Suprapubic skin (tissue), 4 donors: Measurements from ENCODE around the gene NUCB1. TPM values are rescaled to one million over a fixed set of nuclear protein-coding genes. Genes with fewer than 3 reads are reported as not detected.
A peak's percentile ranks its signal among the peaks of the same experiment; 100 is the strongest.

Experiments
- DNase-seq, 2 donors: peaks; one replicate each; pipeline ENCODE4 v3.0.0-alpha.2; 2019; ENCODE audit warnings: low spot score in 2 of 2
- H3K27ac ChIP-seq: fragments of 200-600 bp; sonication (generic); one replicate; pipeline ENCODE4 v1.5.1; 2019
- H3K27me3 ChIP-seq: fragments of 200-600 bp; sonication (generic); one replicate; pipeline ENCODE4 v1.5.1; 2019
- H3K36me3 ChIP-seq: fragments of 200-600 bp; sonication (generic); one replicate; pipeline ENCODE4 v1.5.1; 2019
- H3K4me1 ChIP-seq: fragments of 200-600 bp; sonication (generic); one replicate; pipeline ENCODE4 v1.5.1; 2019
- H3K4me3 ChIP-seq: fragments of 200-600 bp; sonication (generic); one replicate; pipeline ENCODE4 v1.5.1; 2019; ENCODE audit warnings: mild to moderate bottlenecking
- H3K9me3 ChIP-seq: fragments of 200-600 bp; sonication (generic); one replicate; pipeline ENCODE4 v1.5.1; 2019
- EP300 ChIP-seq: sonication (generic); formaldehyde crosslinking; IDR thresholded peaks from one replicate; pipeline ENCODE4 v1.6.1; 2017; ENCODE audit warnings: antibody characterized with exemption
- POLR2A ChIP-seq, 2 donors: fragments of 450-650 bp; IDR thresholded peaks; one replicate each; pipeline ENCODE4 v1.6.1; 2017; ENCODE audit warnings: antibody characterized with exemption in 2 of 2, mild to moderate bottlenecking in 2 of 2, moderate library complexity in 2 of 2
- POLR2AphosphoS5 ChIP-seq, 3 donors: sonication (generic); formaldehyde crosslinking; IDR thresholded peaks; one replicate each; pipeline ENCODE4 v1.6.1; 2017; ENCODE audit warnings: antibody characterized with exemption in 3 of 3
- WGBS: methylation state at CpG from one replicate; pipeline ENCODE4 v1.1.5; 2018; 5-methylcytosine and 5-hydroxymethylcytosine counted together
- total RNA-seq, 4 donors: library from RNA; depleted of rRNA; stranded (reverse); fragments of >200 nt; gene quantifications; one replicate each; pipeline ENCODE4 v1.1.0, GENCODE V29; 2016
- TF ChIP-seq, protein P1 (sequence below), 2 donors: fragments of 200-600 bp in 1 of 2; fragments of 450-650 bp in 1 of 2; sonication (generic) in 1 of 2; IDR thresholded peaks; one replicate each; pipeline ENCODE4 v1.5.1; 2016 to 2019; ENCODE audit warnings: antibody characterized with exemption in 2 of 2, mild to moderate bottlenecking in 1 of 2, moderate library complexity in 1 of 2

The NUCB1 gene
- total RNA-seq, 4 donors from 2014 or later, result 132 to 220 (median 204) TPM

DNA sequence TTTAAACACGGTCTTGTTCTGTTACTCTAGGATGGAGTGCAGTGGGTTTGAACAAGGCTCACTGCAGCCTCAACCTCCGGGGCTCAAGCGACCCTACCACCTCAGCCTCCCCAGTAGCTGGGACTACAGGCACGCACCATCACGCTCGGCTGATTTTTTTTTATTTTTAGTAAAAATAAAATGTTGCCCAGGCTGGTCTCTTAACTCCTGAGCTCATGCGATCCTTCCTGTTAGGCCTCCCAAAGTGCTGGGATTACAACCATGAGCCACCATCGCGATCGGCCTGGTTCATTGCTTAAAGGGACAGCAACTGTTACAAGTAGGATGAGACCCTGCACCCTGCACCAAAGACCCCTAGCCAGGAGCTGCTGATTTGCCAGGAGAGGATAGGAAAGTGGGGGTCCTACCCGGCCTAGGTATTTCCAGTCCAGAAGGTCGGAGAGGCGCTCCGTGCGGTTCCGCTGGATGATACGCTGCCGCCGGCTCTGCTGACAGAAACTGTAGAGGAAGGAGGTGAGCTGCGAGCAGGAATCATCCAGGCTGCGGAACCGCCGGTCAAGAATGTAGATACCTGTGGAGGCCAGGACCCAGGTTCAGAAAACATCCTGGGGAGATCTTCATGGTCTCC lies 70.1 kb downstream of the NUCB1 start:
- H3K4me1 ChIP-seq, result peaks cover 31% of the 10 kb centered on the region
- H3K27me3 ChIP-seq, result no peaks in the 10 kb centered on the region
- no peak for DNase-seq
- no peak overlapping the region for H3K4me3 ChIP-seq
- no peak overlapping the region for H3K27ac ChIP-seq
- no peak for TF ChIP-seq POLR2AphosphoS5 (IDR thresholded peaks at IDR 0.05)
- no peak for TF ChIP-seq POLR2A (IDR thresholded peaks at IDR 0.05)
- TF ChIP-seq, protein P1, sequence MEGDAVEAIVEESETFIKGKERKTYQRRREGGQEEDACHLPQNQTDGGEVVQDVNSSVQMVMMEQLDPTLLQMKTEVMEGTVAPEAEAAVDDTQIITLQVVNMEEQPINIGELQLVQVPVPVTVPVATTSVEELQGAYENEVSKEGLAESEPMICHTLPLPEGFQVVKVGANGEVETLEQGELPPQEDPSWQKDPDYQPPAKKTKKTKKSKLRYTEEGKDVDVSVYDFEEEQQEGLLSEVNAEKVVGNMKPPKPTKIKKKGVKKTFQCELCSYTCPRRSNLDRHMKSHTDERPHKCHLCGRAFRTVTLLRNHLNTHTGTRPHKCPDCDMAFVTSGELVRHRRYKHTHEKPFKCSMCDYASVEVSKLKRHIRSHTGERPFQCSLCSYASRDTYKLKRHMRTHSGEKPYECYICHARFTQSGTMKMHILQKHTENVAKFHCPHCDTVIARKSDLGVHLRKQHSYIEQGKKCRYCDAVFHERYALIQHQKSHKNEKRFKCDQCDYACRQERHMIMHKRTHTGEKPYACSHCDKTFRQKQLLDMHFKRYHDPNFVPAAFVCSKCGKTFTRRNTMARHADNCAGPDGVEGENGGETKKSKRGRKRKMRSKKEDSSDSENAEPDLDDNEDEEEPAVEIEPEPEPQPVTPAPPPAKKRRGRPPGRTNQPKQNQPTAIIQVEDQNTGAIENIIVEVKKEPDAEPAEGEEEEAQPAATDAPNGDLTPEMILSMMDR (IDR thresholded peaks at IDR 0.05), result no peak
- TF ChIP-seq EP300, result no peak
- H3K36me3 ChIP-seq, result peaks cover 65% of the 10 kb centered on the region
- H3K9me3 ChIP-seq, result no peaks in the 10 kb centered on the region
- WGBS, result 86% methylated on average over 14 of the region's 23 CpGs

DNA sequence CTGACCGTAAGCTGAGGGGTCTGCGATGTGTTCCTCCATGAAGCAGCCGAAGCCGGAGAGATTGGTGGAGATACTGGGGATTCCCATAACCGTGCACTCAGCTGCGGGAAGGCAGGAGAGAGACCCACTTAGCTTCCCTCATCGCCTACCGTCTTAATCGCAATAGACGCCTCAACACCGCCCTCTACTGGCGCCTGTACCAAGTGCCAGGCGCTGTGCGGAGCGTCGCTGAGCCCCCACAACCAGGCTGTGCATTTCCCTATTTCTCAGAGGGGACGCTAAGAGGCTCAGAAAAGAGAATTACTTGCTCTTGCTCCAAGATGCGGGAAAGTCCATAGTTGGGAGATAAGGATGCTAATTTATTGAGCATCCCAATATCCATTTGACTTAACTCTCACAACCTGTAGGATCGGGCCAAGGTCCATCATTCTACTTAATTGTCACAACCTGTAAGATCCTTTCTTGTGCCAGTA lies 70.8 kb downstream of the NUCB1 start:
- peaks cover 66% of the 10 kb centered on the region for H3K36me3 ChIP-seq
- TF ChIP-seq POLR2A (IDR thresholded peaks at IDR 0.05), result no peak
- no peak for TF ChIP-seq EP300
- TF ChIP-seq, protein P1 (IDR thresholded peaks at IDR 0.05), result peak; percentile 83 to 89
- no peak for TF ChIP-seq POLR2AphosphoS5 (IDR thresholded peaks at IDR 0.05)
- H3K4me3 ChIP-seq, result no peak overlapping the region
- H3K9me3 ChIP-seq, result no peaks in the 10 kb centered on the region
- H3K4me1 ChIP-seq, result peaks cover 30% of the 10 kb centered on the region
- 41% methylated on average over 16 of the region's 19 CpGs for WGBS
- H3K27ac ChIP-seq, result no peak overlapping the region
- DNase-seq, result no peak
- no peaks in the 10 kb centered on the region for H3K27me3 ChIP-seq

Other genes starting within 250 kb of the NUCB1 start
- gene NTN5, start 227.3 kb upstream of the NUCB1 start, total RNA-seq, result 1 to 10 TPM in 2 of 4 donors, under 1 TPM in 2; 0.64 to 2.2 (median 1.3) TPM
- gene FUT2, start 204.3 kb upstream of the NUCB1 start, total RNA-seq, result 10 to 100 TPM in 1 of 4 donors, 1 to 10 TPM in 3; 2.1 to 17.4 (median 4.9) TPM
- gene MAMSTR, start 180.6 kb upstream of the NUCB1 start, total RNA-seq, result 1 to 10 TPM in 3 of 4 donors, under 1 TPM in 1; 0.57 to 1.6 (median 1.5) TPM
- gene RASIP1, start 159.7 kb upstream of the NUCB1 start, total RNA-seq, result 10 to 100 TPM in 1 of 4 donors, 1 to 10 TPM in 3; 5.1 to 16.1 (median 6.5) TPM
- gene IZUMO1, start 153.4 kb upstream of the NUCB1 start, total RNA-seq, result under 1 TPM in 2 of 4 donors, not detected in 2; 0.40 to 0.45 TPM
- gene FUT1, start 147.7 kb upstream of the NUCB1 start, total RNA-seq, result 1 to 10 TPM; 1.2 to 3.9 (median 2.6) TPM
- gene FGF21, start 144.8 kb upstream of the NUCB1 start, total RNA-seq, result not detected
- 10 to 100 TPM; 33.5 to 50.6 (median 38.1) TPM for gene BCAT2, start 89.3 kb upstream of the NUCB1 start, total RNA-seq
- 1 to 10 TPM; 2.5 to 3.4 (median 3.1) TPM for gene HSD17B14, start 63.8 kb upstream of the NUCB1 start, total RNA-seq
- gene PLEKHA4, start 31.7 kb upstream of the NUCB1 start, total RNA-seq, result 1 to 10 TPM; 2.8 to 5.1 (median 5.0) TPM
- 100 to 1,000 TPM; 135 to 191 (median 144) TPM for gene PPP1R15A, start 27.9 kb upstream of the NUCB1 start, total RNA-seq
- not detected for gene TULP2, start 1.6 kb upstream of the NUCB1 start, total RNA-seq
- under 1 TPM in 1 of 4 donors, not detected in 3; 0.59 TPM for gene DHDH, start 33.4 kb downstream of the NUCB1 start, total RNA-seq
- gene BAX, start 54.6 kb downstream of the NUCB1 start, total RNA-seq, result 10 to 100 TPM; 25.1 to 29.6 (median 27.5) TPM
- gene FTL, start 65.0 kb downstream of the NUCB1 start, total RNA-seq, result 1,000 to 10,000 TPM in 3 of 4 donors, 100 to 1,000 TPM in 1; 883 to 1,582 (median 1,278) TPM
- 10 to 100 TPM; 26.4 to 42.0 (median 31.6) TPM for gene GYS1, start 93.0 kb downstream of the NUCB1 start, total RNA-seq
- gene RUVBL2, start 93.6 kb downstream of the NUCB1 start, total RNA-seq, result 10 to 100 TPM; 37.3 to 70.3 (median 68.8) TPM
- gene LHB, start 116.8 kb downstream of the NUCB1 start, total RNA-seq, result not detected
- not detected for gene CGB3, start 124.0 kb downstream of the NUCB1 start, total RNA-seq
- gene CGB2, start 131.6 kb downstream of the NUCB1 start, total RNA-seq, result not detected
- not detected for gene CGB1, start 136.6 kb downstream of the NUCB1 start, total RNA-seq
- 1 to 10 TPM in 1 of 4 donors, not detected in 3; 2.5 TPM for gene CGB5, start 143.5 kb downstream of the NUCB1 start, total RNA-seq
- not detected for gene CGB8, start 148.8 kb downstream of the NUCB1 start, total RNA-seq
- gene CGB7, start 157.4 kb downstream of the NUCB1 start, total RNA-seq, result 10 to 100 TPM in 1 of 4 donors, 1 to 10 TPM in 3; 2.9 to 27.4 (median 4.3) TPM
- gene NTF4, start 164.5 kb downstream of the NUCB1 start, total RNA-seq, result 10 to 100 TPM in 2 of 4 donors, 1 to 10 TPM in 2; 7.8 to 22.5 (median 13.1) TPM
- not detected for gene KCNA7, start 172.4 kb downstream of the NUCB1 start, total RNA-seq
- gene SNRNP70, start 185.1 kb downstream of the NUCB1 start, total RNA-seq, result 100 to 1,000 TPM; 207 to 788 (median 322) TPM
- 10 to 100 TPM; 20.0 to 39.8 (median 32.3) TPM for gene LIN7B, start 214.1 kb downstream of the NUCB1 start, total RNA-seq
- gene C19orf73, start 218.8 kb downstream of the NUCB1 start, total RNA-seq, result 1 to 10 TPM in 3 of 4 donors, not detected in 1; 5.2 to 9.3 (median 5.9) TPM
- 10 to 100 TPM; 42.7 to 50.1 (median 46.6) TPM for gene PPFIA3, start 219.2 kb downstream of the NUCB1 start, total RNA-seq